ENCODE measurements around the gene MATCAP1.

Gene MATCAP1

DNA sequence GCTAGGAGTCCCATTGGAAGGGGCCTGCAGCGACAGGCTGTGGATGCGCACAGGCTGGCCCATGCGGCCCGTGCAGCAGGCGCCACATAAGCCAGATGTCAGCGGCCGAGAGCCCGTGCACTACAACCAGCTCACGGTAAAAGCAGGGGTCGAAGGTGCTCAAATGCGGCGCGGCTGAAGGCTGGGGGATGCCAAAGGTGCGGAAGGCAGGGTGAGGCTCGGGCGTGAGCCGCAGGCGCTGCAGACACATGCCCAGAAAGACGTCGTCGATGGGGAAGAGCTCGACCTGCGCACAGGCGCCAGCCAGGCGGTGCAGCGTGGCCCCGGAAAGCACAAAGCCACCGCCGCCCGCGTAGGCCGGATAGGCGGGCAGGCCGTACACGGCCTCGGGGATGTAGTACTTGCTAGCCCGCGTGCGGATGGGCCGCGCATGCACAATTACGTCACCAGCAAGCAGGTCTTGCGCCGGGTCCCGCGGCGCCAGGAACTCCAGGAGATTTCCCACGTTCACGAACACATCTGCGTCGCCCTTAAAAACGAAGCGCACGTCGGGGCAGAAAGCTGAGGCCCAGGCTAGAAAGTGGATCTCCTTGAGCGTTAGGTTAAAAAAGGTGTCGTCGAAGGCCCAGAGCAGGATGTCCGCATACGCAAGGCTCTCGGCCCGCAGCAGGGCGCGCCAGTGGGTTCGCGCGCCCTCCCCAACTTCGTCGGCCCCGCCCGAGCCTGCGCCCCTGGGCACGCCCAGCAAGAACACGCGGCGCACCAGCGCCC lies 34.3 kb downstream of the MATCAP1 start:
- peaks cover 27 to 42% of the 10 kb centered on the region in 2 donors for H3K36me3 ChIP-seq (replicated peaks in 1 of 2; ENCODE audit: control insufficient read depth in 2 of 2, insufficient read depth in 2 of 2, low read length in 2 of 2)
- H2BK120ac ChIP-seq (ENCODE audit: low read depth, low read length) = peak overlapping the region; percentile 47
- peak overlapping the region; percentile 77 for H3K18ac ChIP-seq (ENCODE audit: low read length)
- H3K4ac ChIP-seq (ENCODE audit: low read length) = no peak overlapping the region
- no CpG with 5 or more reads among the region's 77 CpGs for WGBS, 2 donors (ENCODE audit: extremely low coverage in 2 of 2, insufficient read length in 2 of 2, insufficient replicate concordance in 1 of 2)
- peaks cover 2% of the 10 kb centered on the region in 2 donors for H3K4me1 ChIP-seq (ENCODE audit: control insufficient read depth in 2 of 2, insufficient read depth in 1 of 2, low read depth in 1 of 2, low read length in 2 of 2)
- H3K23ac ChIP-seq (ENCODE audit: low read depth, low read length, poor library complexity) = peak overlapping the region; percentile 76
- DNase-seq (ENCODE audit: low spot score) = no peak
- H2BK12ac ChIP-seq (ENCODE audit: low read length) = no peak overlapping the region
- H3K27me3 ChIP-seq (ENCODE audit: control insufficient read depth in 3 of 3, insufficient read depth in 3 of 3, low read depth in 1 of 3, low read length in 3 of 3) = peaks cover 20 to 52% (median 31%) of the 10 kb centered on the region in 3 experiments
- no peak overlapping the region for H2AFZ ChIP-seq (ENCODE audit: low read length)
- no peaks in the 10 kb centered on the region for H3K79me1 ChIP-seq (ENCODE audit: low read depth, low read length)
- peak overlapping the region; percentile 32 for H3K4me2 ChIP-seq (ENCODE audit: insufficient read depth, low read length, poor library complexity, severe bottlenecking)
- peak overlapping the region; percentile 51 for H2AK5ac ChIP-seq (ENCODE audit: low read depth, low read length)
- H4K91ac ChIP-seq (ENCODE audit: low read depth, low read length, poor library complexity) = no peak overlapping the region
- no peak overlapping the region for H3K9ac ChIP-seq (ENCODE audit: low read depth, low read length, poor library complexity)
- H3K9me3 ChIP-seq (replicated peaks in 1 of 2; ENCODE audit: control insufficient read depth in 2 of 2, insufficient read depth in 1 of 2, low read depth in 1 of 2, low read length in 2 of 2) = peaks cover 0 to 7% of the 10 kb centered on the region in 2 donors
- peak overlapping the region in 1 of 2 donors; percentile 23 for H3K4me3 ChIP-seq (ENCODE audit: low read length in 2 of 2)
- H3K14ac ChIP-seq (ENCODE audit: low read length) = no peak overlapping the region
- H4K8ac ChIP-seq (ENCODE audit: low read depth, low read length) = no peak overlapping the region
- no peak overlapping the region for H2BK15ac ChIP-seq (ENCODE audit: low read length)
- H2BK5ac ChIP-seq (ENCODE audit: low read length) = peak overlapping the region; percentile 59
- H3K27ac ChIP-seq (replicated peaks; ENCODE audit: low read length) = no peak overlapping the region

- Histone ChIP-seq H4K91ac (ENCODE audit: low read depth, low read length, poor library complexity) (no peak overlapping the region), H2BK12ac (ENCODE audit: low read length) (no peak overlapping the region), H3K4me3 (ENCODE audit: low read length in 2 of 2) (no peak overlapping the region), H2AK5ac (ENCODE audit: low read depth, low read length) (peak overlapping the region; percentile 42), H3K9ac (ENCODE audit: low read depth, low read length, poor library complexity) (no peak overlapping the region), H3K4ac (ENCODE audit: low read length) (no peak overlapping the region), H3K14ac (ENCODE audit: low read length) (no peak overlapping the region), H3K18ac (ENCODE audit: low read length) (no peak overlapping the region), H3K23ac (ENCODE audit: low read depth, low read length, poor library complexity) (peak overlapping the region; percentile 76), H3K27ac (replicated peaks; ENCODE audit: low read length) (no peak overlapping the region), H3K4me1 (ENCODE audit: control insufficient read depth in 2 of 2, insufficient read depth in 1 of 2, low read depth in 1 of 2, low read length in 2 of 2) (peaks cover 2% of the 10 kb centered on the region in 2 donors), H3K36me3 (replicated peaks in 1 of 2; ENCODE audit: control insufficient read depth in 2 of 2, insufficient read depth in 2 of 2, low read length in 2 of 2) (peaks cover 32 to 49% of the 10 kb centered on the region in 2 donors), H4K8ac (ENCODE audit: low read depth, low read length) (no peak overlapping the region), H2BK15ac (ENCODE audit: low read length) (no peak overlapping the region), H2BK5ac (ENCODE audit: low read length) (no peak overlapping the region), H2BK120ac (ENCODE audit: low read depth, low read length) (no peak overlapping the region), H3K4me2 (ENCODE audit: insufficient read depth, low read length, poor library complexity, severe bottlenecking) (no peak overlapping the region), H2AFZ (ENCODE audit: low read length) (no peak overlapping the region), H3K9me3 (replicated peaks in 1 of 2; ENCODE audit: control insufficient read depth in 2 of 2, insufficient read depth in 1 of 2, low read depth in 1 of 2, low read length in 2 of 2) (peaks cover 0 to 7% of the 10 kb centered on the region in 2 donors), H3K79me1 (ENCODE audit: low read depth, low read length) (no peaks in the 10 kb centered on the region), H3K27me3 (ENCODE audit: control insufficient read depth in 3 of 3, insufficient read depth in 3 of 3, low read depth in 1 of 3, low read length in 3 of 3) (peaks cover 13 to 45% (median 24%) of the 10 kb centered on the region in 3 experiments)
- no peak for DNase-seq (ENCODE audit: low spot score)
- WGBS, 2 donors (ENCODE audit: extremely low coverage in 2 of 2, insufficient read length in 2 of 2, insufficient replicate concordance in 1 of 2) = no CpG with 5 or more reads among the region's 11 CpGs
Measured at GRCh38 chr16:67148656-67149275, 35.0 kb downstream of the MATCAP1 start.

- no peak overlapping the region for H3K9ac ChIP-seq (ENCODE audit: low read depth, low read length, poor library complexity)
Measured at GRCh38 chr16:67148221-67148620, 35.5 kb downstream of the MATCAP1 start.

More at GRCh38 chr16:67148221-67148620, 35.5 kb downstream of the MATCAP1 start:
- Histone ChIP-seq H3K9me3 (replicated peaks in 1 of 2; ENCODE audit: control insufficient read depth in 2 of 2, insufficient read depth in 1 of 2, low read depth in 1 of 2, low read length in 2 of 2) (peaks cover 0 to 7% of the 10 kb centered on the region in 2 donors), H2BK12ac (ENCODE audit: low read length) (no peak overlapping the region), H3K23ac (ENCODE audit: low read depth, low read length, poor library complexity) (no peak overlapping the region), H3K14ac (ENCODE audit: low read length) (no peak overlapping the region), H3K4me3 (ENCODE audit: low read length in 2 of 2) (no peak overlapping the region), H4K8ac (ENCODE audit: low read depth, low read length) (no peak overlapping the region), H4K91ac (ENCODE audit: low read depth, low read length, poor library complexity) (no peak overlapping the region), H2AK5ac (ENCODE audit: low read depth, low read length) (no peak overlapping the region), H2BK5ac (ENCODE audit: low read length) (no peak overlapping the region), H3K4ac (ENCODE audit: low read length) (no peak overlapping the region), H3K4me2 (ENCODE audit: insufficient read depth, low read length, poor library complexity, severe bottlenecking) (no peak overlapping the region), H3K4me1 (ENCODE audit: control insufficient read depth in 2 of 2, insufficient read depth in 1 of 2, low read depth in 1 of 2, low read length in 2 of 2) (peaks cover 2% of the 10 kb centered on the region in 2 donors), H3K27ac (replicated peaks; ENCODE audit: low read length) (no peak overlapping the region), H3K27me3 (ENCODE audit: control insufficient read depth in 3 of 3, insufficient read depth in 3 of 3, low read depth in 1 of 3, low read length in 3 of 3) (peaks cover 13 to 40% (median 19%) of the 10 kb centered on the region in 3 experiments), H3K36me3 (replicated peaks in 1 of 2; ENCODE audit: control insufficient read depth in 2 of 2, insufficient read depth in 2 of 2, low read length in 2 of 2) (peaks cover 33 to 54% of the 10 kb centered on the region in 2 donors), H3K79me1 (ENCODE audit: low read depth, low read length) (no peaks in the 10 kb centered on the region), H2BK15ac (ENCODE audit: low read length) (no peak overlapping the region), H3K18ac (ENCODE audit: low read length) (no peak overlapping the region), H2AFZ (ENCODE audit: low read length) (no peak overlapping the region), H2BK120ac (ENCODE audit: low read depth, low read length) (no peak overlapping the region)
- no CpG with 5 or more reads among the region's 2 CpGs for WGBS, 2 donors (ENCODE audit: extremely low coverage in 2 of 2, insufficient read length in 2 of 2, insufficient replicate concordance in 1 of 2)
- no peak for DNase-seq (ENCODE audit: low spot score)
